Astrocyte (in vitro differentiated cells and primary cell): ENCODE data around the gene RAB11FIP3. TPM values are rescaled to one million over a fixed set of nuclear protein-coding genes. Genes with fewer than 3 reads are reported as not detected.

Source experiments
- DNase-seq: peaks from one replicate; pipeline ENCODE4 v3.0.0-alpha.2; 2010; ENCODE audit warnings: low read depth
- FAIRE-seq: peaks from 2 replicates; lab custom pipeline; 2011; peaks lifted over from hg19 to GRCh38; lab: Jason Lieb, UNC
- H2AFZ ChIP-seq: 2 replicates; pipeline ENCODE4 v1.6.0; 2012; ENCODE audit warnings: low read depth, low read length, inconsistent platforms
- H3K27ac ChIP-seq: 2 replicates; pipeline ENCODE4 v1.5.1; 2011; ENCODE audit warnings: low read depth, low read length, inconsistent platforms
- H3K27me3 ChIP-seq: 2 replicates; pipeline ENCODE4 v1.6.0; 2011; ENCODE audit warnings: low read length, inconsistent platforms; ENCODE audit not compliant: insufficient read depth
- H3K36me3 ChIP-seq: 2 replicates; pipeline ENCODE4 v1.5.1; 2011; ENCODE audit warnings: low read length, inconsistent platforms; ENCODE audit not compliant: insufficient read depth
- H3K4me1 ChIP-seq: 2 replicates; pipeline ENCODE4 v1.5.1; 2011; ENCODE audit warnings: low read length, inconsistent platforms; ENCODE audit not compliant: insufficient read depth
- H3K4me2 ChIP-seq: 2 replicates; pipeline ENCODE4 v1.6.0; 2012; ENCODE audit warnings: low read length, inconsistent platforms
- H3K4me3 ChIP-seq: 2 replicates; pipeline ENCODE4 v1.5.1; 2011; ENCODE audit warnings: low read depth, mild to moderate bottlenecking, low read length, inconsistent platforms; ENCODE audit not compliant: insufficient read depth
- H3K79me2 ChIP-seq: 2 replicates; pipeline ENCODE4 v1.6.0; 2012; ENCODE audit warnings: mild to moderate bottlenecking, low read length, inconsistent platforms; ENCODE audit not compliant: insufficient read depth
- H3K9ac ChIP-seq: 2 replicates; pipeline ENCODE4 v1.6.0; 2012; ENCODE audit warnings: mild to moderate bottlenecking, low read length, inconsistent platforms
- H3K9me3 ChIP-seq: 2 replicates; pipeline ENCODE4 v1.5.1; 2012; ENCODE audit warnings: low read depth, mild to moderate bottlenecking, low read length, inconsistent platforms; ENCODE audit not compliant: insufficient read depth
- H4K20me1 ChIP-seq: 2 replicates; pipeline ENCODE4 v1.6.0; 2012; ENCODE audit warnings: low read length, inconsistent platforms; ENCODE audit not compliant: insufficient read depth
- H3K27ac Mint-ChIP-seq: one replicate; pipeline ENCODE4 v1.8.0; 2021; ENCODE audit warnings: mild to moderate bottlenecking, mixed read lengths; ENCODE audit not compliant: unreplicated experiment
- H3K27me3 Mint-ChIP-seq: one replicate; pipeline ENCODE4 v1.8.0; 2021; ENCODE audit warnings: low read depth, mixed read lengths; ENCODE audit not compliant: unreplicated experiment
- H3K36me3 Mint-ChIP-seq: one replicate; pipeline ENCODE4 v1.8.0; 2021; ENCODE audit warnings: low read depth, mixed read lengths; ENCODE audit not compliant: unreplicated experiment
- H3K4me1 Mint-ChIP-seq: one replicate; pipeline ENCODE4 v1.8.0; 2021; ENCODE audit warnings: low read depth, mixed read lengths; ENCODE audit not compliant: unreplicated experiment
- H3K4me3 Mint-ChIP-seq: one replicate; pipeline ENCODE4 v1.8.0; 2021; ENCODE audit warnings: mild to moderate bottlenecking, moderate library complexity, mixed read lengths; ENCODE audit not compliant: unreplicated experiment
- H3K9me3 Mint-ChIP-seq: one replicate; pipeline ENCODE4 v1.8.0; 2021; ENCODE audit warnings: mild to moderate bottlenecking, mixed read lengths; ENCODE audit not compliant: unreplicated experiment
- EZH2 ChIP-seq: IDR thresholded peaks from 2 replicates; pipeline ENCODE4 v1.6.1; 2012; ENCODE audit warnings: mild to moderate bottlenecking, low read length, inconsistent platforms; ENCODE audit not compliant: insufficient read depth
- total RNA-seq: library from RNA; stranded (reverse); gene quantifications from 2 replicates; pipeline ENCODE4 v1.2.1, GENCODE V29; 2021
- TF ChIP-seq, protein P1 (sequence below): IDR thresholded peaks from 2 replicates; pipeline ENCODE4 v1.5.1; 2011; ENCODE audit warnings: low read depth, mild to moderate bottlenecking, inconsistent platforms, low read length, moderate library complexity; ENCODE audit not compliant: insufficient read depth

Gene RAB11FIP3
- total RNA-seq, 1 donor from 2014 or later, result 21.2 TPM

DNA sequence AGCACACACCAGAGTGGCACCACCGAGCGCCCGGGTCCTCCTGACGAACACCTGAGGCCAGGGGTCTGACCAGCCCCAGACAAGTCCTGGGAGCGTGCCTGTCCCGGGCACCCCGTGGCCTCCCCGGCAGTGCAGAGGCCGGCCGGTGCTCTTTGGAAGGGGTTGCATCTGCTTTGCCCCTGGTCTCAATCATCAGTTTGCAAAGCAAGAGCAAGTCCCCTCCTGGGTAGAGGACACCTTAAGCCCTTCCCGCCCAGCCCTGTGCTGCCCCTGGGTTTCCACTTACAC lies 90.4 kb downstream of the RAB11FIP3 start:
- H3K36me3 ChIP-seq, result peaks cover 3% of the 10 kb centered on the region
- H3K4me3 Mint-ChIP-seq, result no peak overlapping the region
- TF ChIP-seq EZH2, result no peak
- TF ChIP-seq, protein P1, sequence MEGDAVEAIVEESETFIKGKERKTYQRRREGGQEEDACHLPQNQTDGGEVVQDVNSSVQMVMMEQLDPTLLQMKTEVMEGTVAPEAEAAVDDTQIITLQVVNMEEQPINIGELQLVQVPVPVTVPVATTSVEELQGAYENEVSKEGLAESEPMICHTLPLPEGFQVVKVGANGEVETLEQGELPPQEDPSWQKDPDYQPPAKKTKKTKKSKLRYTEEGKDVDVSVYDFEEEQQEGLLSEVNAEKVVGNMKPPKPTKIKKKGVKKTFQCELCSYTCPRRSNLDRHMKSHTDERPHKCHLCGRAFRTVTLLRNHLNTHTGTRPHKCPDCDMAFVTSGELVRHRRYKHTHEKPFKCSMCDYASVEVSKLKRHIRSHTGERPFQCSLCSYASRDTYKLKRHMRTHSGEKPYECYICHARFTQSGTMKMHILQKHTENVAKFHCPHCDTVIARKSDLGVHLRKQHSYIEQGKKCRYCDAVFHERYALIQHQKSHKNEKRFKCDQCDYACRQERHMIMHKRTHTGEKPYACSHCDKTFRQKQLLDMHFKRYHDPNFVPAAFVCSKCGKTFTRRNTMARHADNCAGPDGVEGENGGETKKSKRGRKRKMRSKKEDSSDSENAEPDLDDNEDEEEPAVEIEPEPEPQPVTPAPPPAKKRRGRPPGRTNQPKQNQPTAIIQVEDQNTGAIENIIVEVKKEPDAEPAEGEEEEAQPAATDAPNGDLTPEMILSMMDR, result no peak

DNA sequence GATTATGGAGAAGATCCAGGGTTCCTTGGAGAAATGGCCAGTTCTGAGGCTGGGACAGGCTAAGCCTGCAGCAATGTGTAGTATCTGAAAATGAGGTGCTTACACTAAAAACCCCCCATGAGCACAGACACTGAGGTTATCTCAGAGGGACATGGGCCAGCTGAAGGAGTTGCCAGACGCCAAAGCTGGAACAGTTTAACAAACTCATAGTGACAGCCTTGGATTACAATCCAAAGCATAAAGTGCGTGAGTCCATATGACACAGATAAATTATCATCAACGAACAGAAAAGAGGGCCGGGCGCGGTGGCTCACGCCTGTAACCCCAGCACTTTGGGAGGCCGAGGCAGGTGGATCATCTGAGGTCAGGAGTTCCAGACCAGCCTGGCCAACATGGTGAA lies 90.9 kb downstream of the RAB11FIP3 start:
- no peak for TF ChIP-seq EZH2
- TF ChIP-seq, protein P1, result no peak
- H3K4me3 ChIP-seq, result no peak overlapping the region
- Mint-ChIP-seq H3K27ac (no peak overlapping the region), H3K9me3 (no peaks in the 10 kb centered on the region), H3K27me3 (no peaks in the 10 kb centered on the region), H3K36me3 (peaks cover 7% of the 10 kb centered on the region), H3K4me1 (no peaks in the 10 kb centered on the region), H3K4me3 (no peak overlapping the region)
- no peaks in the 10 kb centered on the region for H3K4me1 ChIP-seq
- H3K79me2 ChIP-seq, result no peaks in the 10 kb centered on the region
- FAIRE-seq, result no peak
- no peaks in the 10 kb centered on the region for H4K20me1 ChIP-seq
- no peaks in the 10 kb centered on the region for H3K9me3 ChIP-seq
- H3K9ac ChIP-seq, result no peak overlapping the region
- H3K27me3 ChIP-seq, result no peaks in the 10 kb centered on the region
- no peak overlapping the region for H3K27ac ChIP-seq
- peaks cover 3% of the 10 kb centered on the region for H3K36me3 ChIP-seq
- no peak for DNase-seq
- H2AFZ ChIP-seq, result no peak overlapping the region
- H3K4me2 ChIP-seq, result no peak overlapping the region

More for the DNA sequence above, 90.4 kb downstream of the RAB11FIP3 start:
- no peak for DNase-seq
- Mint-ChIP-seq H3K36me3 (peaks cover 7% of the 10 kb centered on the region), H3K27me3 (no peaks in the 10 kb centered on the region), H3K27ac (no peak overlapping the region), H3K4me1 (no peaks in the 10 kb centered on the region), H3K9me3 (no peaks in the 10 kb centered on the region)
- no peak for FAIRE-seq
- no peak overlapping the region for H3K9ac ChIP-seq
- H2AFZ ChIP-seq, result no peak overlapping the region
- no peak overlapping the region for H3K4me2 ChIP-seq
- no peaks in the 10 kb centered on the region for H4K20me1 ChIP-seq
- no peak overlapping the region for H3K4me3 ChIP-seq
- H3K27me3 ChIP-seq, result no peaks in the 10 kb centered on the region
- no peaks in the 10 kb centered on the region for H3K9me3 ChIP-seq
- no peaks in the 10 kb centered on the region for H3K79me2 ChIP-seq
- no peak overlapping the region for H3K27ac ChIP-seq
- no peaks in the 10 kb centered on the region for H3K4me1 ChIP-seq

DNA sequence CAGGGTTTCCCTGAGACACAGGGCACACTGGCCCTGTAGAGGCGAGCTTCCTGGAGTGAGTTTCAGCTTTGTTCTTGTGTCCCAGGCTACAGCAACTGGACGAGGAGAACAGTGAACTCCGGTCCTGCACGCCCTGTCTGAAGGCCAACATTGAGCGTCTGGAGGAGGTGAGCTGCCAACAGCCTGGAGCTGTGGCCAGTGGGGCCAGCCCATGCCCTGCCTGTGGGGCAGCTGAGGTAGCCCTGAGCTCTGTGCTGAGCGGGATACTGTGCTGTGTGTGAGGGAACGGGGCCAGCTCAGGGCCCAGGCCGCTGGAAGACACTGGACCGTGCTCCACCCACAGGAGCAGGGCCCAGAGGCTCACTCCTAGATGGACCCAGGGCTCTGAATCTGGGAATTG lies 93.4 kb downstream of the RAB11FIP3 start:
- Histone ChIP-seq H3K27me3 (no peaks in the 10 kb centered on the region), H3K36me3 (peaks cover 3% of the 10 kb centered on the region), H4K20me1 (peaks cover under 1% of the 10 kb centered on the region), H3K9me3 (no peaks in the 10 kb centered on the region), H3K79me2 (peaks cover 6% of the 10 kb centered on the region), H3K4me1 (no peaks in the 10 kb centered on the region), H3K27ac (no peak overlapping the region), H3K9ac (no peak overlapping the region), H2AFZ (no peak overlapping the region), H3K4me3 (no peak overlapping the region), H3K4me2 (no peak overlapping the region)
- no peak for FAIRE-seq
- H3K36me3 Mint-ChIP-seq, result peaks cover 7% of the 10 kb centered on the region
- no peaks in the 10 kb centered on the region for H3K27me3 Mint-ChIP-seq
- TF ChIP-seq EZH2, result no peak
- no peak overlapping the region for H3K4me3 Mint-ChIP-seq
- no peaks in the 10 kb centered on the region for H3K9me3 Mint-ChIP-seq
- H3K27ac Mint-ChIP-seq, result no peak overlapping the region
- no peaks in the 10 kb centered on the region for H3K4me1 Mint-ChIP-seq
- no peak for DNase-seq
